Measurements from ENCODE around the gene MTERF4. TPM values are rescaled to one million over a fixed set of nuclear protein-coding genes. Genes with fewer than 3 reads are reported as not detected.

Gene MTERF4
- total and polyA plus RNA-seq, 8 donors: 3.2 to 85.7 (median 29.2) TPM

- Histone ChIP-seq H3K9me3 (no peaks in the 10 kb centered on the region), H3K36me3 (peaks cover 0 to 79% (median 67%) of the 10 kb centered on the region in 4 donors), H3K27ac (no peak overlapping the region), H3K4me1 (peaks cover 0 to 17% (median 14%) of the 10 kb centered on the region in 4 donors), H3K27me3 (peaks cover 0 to 22% (median 0%) of the 10 kb centered on the region in 3 donors), H3K4me3 (no peak overlapping the region)
- 86 to 95% (median 91%) methylated on average over 21 of the region's 21 CpGs for WGBS, 5 donors
- intact Hi-C loops (cut with DNase I; ENCODE audit: low total_unique reads): no loop called here
- DNase-seq: no peak
- no peak for TF ChIP-seq POLR2AphosphoS5 (IDR thresholded peaks at IDR 0.05)
Measured at GRCh38 chr2:241067501-241068135, 34.5 kb downstream of the MTERF4 start.

GRCh38 chr2:241066893-241067341, 35.2 kb downstream of the MTERF4 start:
- Histone ChIP-seq H3K4me1 (peaks cover 0 to 17% (median 14%) of the 10 kb centered on the region in 4 donors), H3K36me3 (peaks cover 0 to 72% (median 60%) of the 10 kb centered on the region in 4 donors), H3K4me3 (no peak overlapping the region), H3K27ac (no peak overlapping the region), H3K27me3 (peaks cover 0 to 26% (median 0%) of the 10 kb centered on the region in 3 donors), H3K9me3 (no peaks in the 10 kb centered on the region)
- TF ChIP-seq, protein P1, sequence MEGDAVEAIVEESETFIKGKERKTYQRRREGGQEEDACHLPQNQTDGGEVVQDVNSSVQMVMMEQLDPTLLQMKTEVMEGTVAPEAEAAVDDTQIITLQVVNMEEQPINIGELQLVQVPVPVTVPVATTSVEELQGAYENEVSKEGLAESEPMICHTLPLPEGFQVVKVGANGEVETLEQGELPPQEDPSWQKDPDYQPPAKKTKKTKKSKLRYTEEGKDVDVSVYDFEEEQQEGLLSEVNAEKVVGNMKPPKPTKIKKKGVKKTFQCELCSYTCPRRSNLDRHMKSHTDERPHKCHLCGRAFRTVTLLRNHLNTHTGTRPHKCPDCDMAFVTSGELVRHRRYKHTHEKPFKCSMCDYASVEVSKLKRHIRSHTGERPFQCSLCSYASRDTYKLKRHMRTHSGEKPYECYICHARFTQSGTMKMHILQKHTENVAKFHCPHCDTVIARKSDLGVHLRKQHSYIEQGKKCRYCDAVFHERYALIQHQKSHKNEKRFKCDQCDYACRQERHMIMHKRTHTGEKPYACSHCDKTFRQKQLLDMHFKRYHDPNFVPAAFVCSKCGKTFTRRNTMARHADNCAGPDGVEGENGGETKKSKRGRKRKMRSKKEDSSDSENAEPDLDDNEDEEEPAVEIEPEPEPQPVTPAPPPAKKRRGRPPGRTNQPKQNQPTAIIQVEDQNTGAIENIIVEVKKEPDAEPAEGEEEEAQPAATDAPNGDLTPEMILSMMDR (IDR thresholded peaks at IDR 0.05): no peak
- 72 to 84% (median 78%) methylated on average over 10 to 15 of the region's 15 CpGs for WGBS, 5 donors
- DNase-seq: peak in 1 of 2 donors; percentile 45
- intact Hi-C loops (cut with DNase I; ENCODE audit: low total_unique reads): no loop called here

DNA sequence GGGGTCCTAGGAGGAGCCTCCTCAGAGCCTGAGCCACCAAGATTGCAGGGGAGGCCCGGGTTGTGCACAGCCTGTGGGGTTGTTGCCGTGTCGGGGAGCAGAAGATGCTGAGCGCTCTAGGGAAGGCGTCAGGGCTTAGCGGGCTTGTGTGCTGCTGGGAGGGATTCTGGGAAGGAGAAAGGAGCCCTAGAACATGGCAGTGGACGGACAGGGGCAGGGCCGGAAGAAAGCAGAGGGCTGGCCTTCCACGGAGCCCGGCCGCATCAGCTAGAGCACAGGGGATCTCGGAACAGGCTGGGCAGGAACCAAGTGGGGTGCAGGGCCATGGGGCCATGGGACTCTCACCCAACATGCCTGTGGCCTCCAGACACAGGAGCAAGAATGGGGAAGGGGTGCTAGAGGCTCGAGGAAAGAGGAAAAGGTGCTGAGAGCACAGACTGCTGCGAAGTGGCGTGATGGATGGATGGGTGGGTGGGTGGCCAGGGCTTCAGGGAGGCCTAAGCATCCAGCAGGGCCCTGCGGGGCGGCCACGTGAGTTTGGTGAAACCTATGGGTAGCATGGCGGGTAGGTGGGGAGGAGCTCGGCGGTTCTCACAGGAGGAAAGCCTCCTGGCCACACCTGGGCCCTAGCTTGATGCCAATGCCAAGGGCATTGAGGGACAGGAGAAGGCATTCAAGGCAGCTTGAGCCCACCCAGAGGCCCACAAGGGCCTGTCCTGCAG, 35.8 kb downstream of the MTERF4 start:
- no peaks in the 10 kb centered on the region for H3K9me3 ChIP-seq
- no peak overlapping the region for H3K27ac ChIP-seq
- H3K4me3 ChIP-seq: no peak overlapping the region
- TF ChIP-seq EP300 (IDR thresholded peaks at IDR 0.05): no peak
- H3K27me3 ChIP-seq: peaks cover 0 to 26% (median 0%) of the 10 kb centered on the region in 3 donors
- intact Hi-C loops (cut with DNase I; ENCODE audit: low total_unique reads): no loop called here
- DNase-seq: no peak
- peaks cover 0 to 66% (median 55%) of the 10 kb centered on the region in 4 donors for H3K36me3 ChIP-seq
- WGBS, 5 donors: 87 to 94% (median 94%) methylated on average over 21 of the region's 21 CpGs
- H3K4me1 ChIP-seq: peaks cover 0 to 17% (median 14%) of the 10 kb centered on the region in 4 donors

DNA sequence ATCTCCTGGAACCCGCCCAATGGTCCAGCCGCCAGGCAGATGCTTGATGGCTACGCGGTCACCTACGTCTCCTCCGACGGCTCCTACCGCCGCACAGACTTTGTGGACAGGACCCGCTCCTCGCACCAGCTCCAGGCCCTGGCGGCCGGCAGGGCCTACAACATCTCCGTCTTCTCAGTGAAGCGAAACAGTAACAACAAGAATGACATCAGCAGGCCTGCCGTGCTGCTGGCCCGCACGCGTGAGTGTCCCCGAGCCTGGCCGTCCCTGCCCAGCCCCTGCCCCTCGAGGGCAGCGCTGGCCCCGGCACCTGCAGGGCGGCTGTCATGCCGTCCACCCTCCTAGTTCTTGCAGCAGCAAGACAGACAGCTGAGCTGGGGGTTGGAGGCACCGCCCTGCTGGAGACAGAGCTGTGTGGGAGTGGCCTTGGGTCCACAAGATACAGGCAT, 36.7 kb downstream of the MTERF4 start:
- intact Hi-C loops (cut with DNase I; ENCODE audit: low total_unique reads): no loop called here
- Histone ChIP-seq H3K36me3 (peaks cover 0 to 56% (median 45%) of the 10 kb centered on the region in 4 donors), H3K27me3 (peaks cover 0 to 26% (median 0%) of the 10 kb centered on the region in 3 donors), H3K9me3 (no peaks in the 10 kb centered on the region), H3K4me3 (no peak overlapping the region), H3K4me1 (peaks cover 0 to 17% (median 14%) of the 10 kb centered on the region in 4 donors), H3K27ac (no peak overlapping the region)
- DNase-seq: no peak
- WGBS, 5 donors: 80 to 90% (median 87%) methylated on average over 1 to 27 of the region's 27 CpGs
- no peak for TF ChIP-seq EP300 (IDR thresholded peaks at IDR 0.05)
- TF ChIP-seq, protein P1 (IDR thresholded peaks at IDR 0.05): no peak
- TF ChIP-seq POLR2AphosphoS5 (IDR thresholded peaks at IDR 0.05): no peak
- no peak for TF ChIP-seq POLR2A (IDR thresholded peaks at IDR 0.05)

DNA sequence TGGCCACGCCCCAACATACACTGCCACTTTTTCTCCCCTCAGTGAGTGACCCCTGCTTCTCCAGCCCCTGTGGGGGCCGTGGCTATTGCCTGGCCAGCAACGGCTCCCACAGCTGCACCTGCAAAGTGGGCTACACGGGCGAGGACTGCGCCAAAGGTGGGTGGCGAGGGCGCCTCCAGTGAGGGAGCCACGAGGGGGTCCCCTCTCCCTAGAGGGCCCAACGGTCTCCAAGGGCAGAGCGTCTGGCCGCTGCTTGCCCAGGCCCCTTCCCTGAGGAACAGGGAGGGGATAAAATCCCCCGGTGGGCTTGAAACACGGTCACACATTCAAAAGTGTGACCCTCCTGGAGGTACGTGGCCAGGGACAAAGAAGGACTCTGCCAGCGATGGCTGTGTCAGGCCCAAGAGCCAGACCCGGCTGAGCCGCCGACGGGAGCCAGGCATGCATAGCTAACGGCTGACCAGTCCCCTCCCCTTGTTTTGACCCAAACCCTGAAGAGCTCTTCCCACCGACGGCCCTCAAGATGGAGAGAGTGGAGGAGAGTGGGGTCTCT, 37.2 kb downstream of the MTERF4 start:
- TF ChIP-seq POLR2AphosphoS5 (IDR thresholded peaks at IDR 0.05) (no peak), POLR2A (IDR thresholded peaks at IDR 0.05) (no peak), EP300 (IDR thresholded peaks at IDR 0.05) (no peak)
- TF ChIP-seq, protein P1 (IDR thresholded peaks at IDR 0.05): no peak
- Histone ChIP-seq H3K27ac (no peak overlapping the region), H3K27me3 (peaks cover 0 to 26% (median 0%) of the 10 kb centered on the region in 3 donors), H3K4me3 (no peak overlapping the region), H3K9me3 (no peaks in the 10 kb centered on the region), H3K36me3 (peaks cover 0 to 51% (median 40%) of the 10 kb centered on the region in 4 donors), H3K4me1 (peaks cover 0 to 17% (median 14%) of the 10 kb centered on the region in 4 donors)
- WGBS, 5 donors: 84 to 92% (median 91%) methylated on average over 10 to 23 of the region's 23 CpGs
- no peak for DNase-seq
- intact Hi-C loops (cut with DNase I; ENCODE audit: low total_unique reads): no loop called here
